Psoas muscle (tissue), 8 donors: ENCODE data around the gene INSYN1. TPM values are rescaled to one million over a fixed set of nuclear protein-coding genes. Genes with fewer than 3 reads are reported as not detected.

Experiments
- ATAC-seq, 4 donors: fragments of 200-7000 bp; cut with Tn5 transposase; one replicate each; pipeline ENCODE4 v1.9.1; 2020; ENCODE audit warnings: moderate library complexity in 3 of 4, mild to moderate bottlenecking in 2 of 4
- DNase-seq, 2 donors: peaks; one replicate each; pipeline ENCODE4 v3.0.0-alpha.2; 2020
- H3K27ac ChIP-seq: fragments of 200-600 bp; one replicate; pipeline ENCODE4 v1.8.0; 2022
- H3K27me3 ChIP-seq, 3 donors: fragments of 200-600 bp in 1 of 3; one replicate each; pipeline versions ENCODE4 v1.6.1 to v1.8.0; 2013 to 2022; ENCODE audit warnings: low read length in 2 of 3, mild to moderate bottlenecking in 2 of 3, moderate library complexity in 1 of 3; ENCODE audit not compliant: insufficient read depth in 3 of 3
- H3K36me3 ChIP-seq, 2 donors: fragments of 200-600 bp in 1 of 2; one replicate each; pipeline versions ENCODE4 v1.6.1 to v1.8.0; 2013 to 2022; ENCODE audit warnings: low read depth in 1 of 2, mild to moderate bottlenecking in 1 of 2, moderate library complexity in 1 of 2; ENCODE audit not compliant: insufficient read depth in 1 of 2
- H3K4me1 ChIP-seq: fragments of 200-600 bp; one replicate; pipeline ENCODE4 v1.8.0; 2022
- H3K4me3 ChIP-seq: fragments of 200-600 bp; one replicate; pipeline ENCODE4 v1.8.0; 2022; ENCODE audit warnings: mild to moderate bottlenecking
- H3K9me3 ChIP-seq: fragments of 200-600 bp; one replicate; pipeline ENCODE4 v1.8.0; 2022
- WGBS, 3 donors: extraction: QIAGEN DNeasy Blood & Tissue Kit; methylation state at CpG; one replicate each; pipeline versions ENCODE4 v1.1.6 to v1.1.7; 2013; 5-methylcytosine and 5-hydroxymethylcytosine counted together
- intact Hi-C, 2 donors: fragments of 100-400 bp; cut with DNase I; formaldehyde crosslinking; loops; one replicate each; pipeline versions ENCODE4 v1.11.0 to v1.14.2; 2022
- polyA plus RNA-seq, 3 donors: library from polyadenylated mRNA; stranded (reverse); fragments of 200-250 nt; gene quantifications; one replicate each; pipeline ENCODE4 v1.2.3, GENCODE V29; 2013
- total RNA-seq, 4 donors: library from RNA; stranded (reverse); fragmentation: NEBNext Ultra II Directional in 2 of 4; extraction: Animal tissue kit (Norgen Biotek cat#: 25700) in 2 of 4; gene quantifications; one replicate each; pipeline versions ENCODE4 v1.2.1 to v1.2.4, GENCODE V29; 2021 to 2023
- TF ChIP-seq, protein P1 (sequence below): fragments of 200-600 bp; IDR thresholded peaks from one replicate; pipeline ENCODE4 v1.8.0; 2022; ENCODE audit warnings: antibody characterized with exemption
- donor health status: healthy with polysubstance abuse.
- donor health status: DM: no; HTN: no; CAD: no; lungs with moderate emphysema.
- donor health status: Bipolar disorder and iron deficiency.
- donor health status: healthy.
- donor health status: DM: yes; HTN: yes; CAD: no.
- donor health status: DM: no; HTN: no; CAD: no.
- donor health status: DM: no; HTN: no; CAD: no.
- donor health status: DM: yes; HTN: yes; CAD: no.

The INSYN1 gene
- total and polyA plus RNA-seq, 7 donors = 0.42 to 10.8 (median 3.8) TPM

DNA sequence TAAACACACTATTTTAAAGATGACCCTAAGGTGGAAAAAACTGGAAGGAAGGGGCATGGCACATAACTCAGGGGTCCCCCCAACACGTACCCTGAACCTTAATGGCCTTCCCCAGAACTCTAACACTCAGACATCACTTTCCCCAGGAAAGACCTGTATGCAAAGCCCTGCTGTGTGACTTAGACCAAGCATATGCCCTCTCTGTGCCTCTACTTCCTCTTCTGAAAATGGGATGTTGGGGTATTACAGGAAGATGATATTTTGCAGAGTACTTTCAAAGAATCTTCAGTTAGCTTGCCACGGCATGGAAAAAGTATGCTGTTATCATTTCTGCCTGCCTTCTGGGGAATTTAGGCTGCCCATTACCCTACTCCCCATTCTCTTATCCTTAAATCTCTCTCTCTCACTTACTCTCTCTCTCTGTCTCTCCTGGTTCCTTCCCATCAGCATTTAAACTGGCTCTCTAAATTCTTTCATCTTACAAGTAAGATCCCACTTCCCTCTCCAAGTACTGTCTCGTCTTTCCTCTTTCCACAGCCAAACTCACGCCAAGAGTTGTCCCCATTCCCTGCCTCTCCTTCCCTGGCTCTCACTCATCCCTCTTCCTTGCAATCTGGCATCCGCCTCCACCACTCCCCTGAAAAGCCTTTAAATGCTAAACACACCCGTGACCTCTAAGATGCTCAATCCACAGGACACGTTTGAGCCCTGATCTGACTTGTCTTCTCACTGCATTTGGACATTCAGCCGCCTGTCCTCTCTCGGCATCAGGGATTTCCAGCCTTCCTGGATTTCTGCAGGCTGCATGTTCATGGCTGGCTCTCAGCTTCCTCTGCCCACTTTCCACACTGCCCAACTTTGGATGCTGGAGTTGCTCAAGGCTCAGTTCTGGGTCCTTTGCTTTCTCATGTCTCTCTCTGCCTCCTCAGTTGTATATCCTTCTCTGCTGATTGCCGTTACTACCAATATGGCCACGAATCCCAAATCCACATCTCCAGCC lies 7.5 kb upstream of the INSYN1 start:
- Histone ChIP-seq H3K4me1 (no peaks in the 10 kb centered on the region), H3K27me3 (peaks cover 0 to 55% (median 3%) of the 10 kb centered on the region in 3 donors), H3K27ac (no peak overlapping the region), H3K4me3 (no peak overlapping the region), H3K36me3 (no peaks in the 10 kb centered on the region), H3K9me3 (no peaks in the 10 kb centered on the region)
- TF ChIP-seq, protein P1, sequence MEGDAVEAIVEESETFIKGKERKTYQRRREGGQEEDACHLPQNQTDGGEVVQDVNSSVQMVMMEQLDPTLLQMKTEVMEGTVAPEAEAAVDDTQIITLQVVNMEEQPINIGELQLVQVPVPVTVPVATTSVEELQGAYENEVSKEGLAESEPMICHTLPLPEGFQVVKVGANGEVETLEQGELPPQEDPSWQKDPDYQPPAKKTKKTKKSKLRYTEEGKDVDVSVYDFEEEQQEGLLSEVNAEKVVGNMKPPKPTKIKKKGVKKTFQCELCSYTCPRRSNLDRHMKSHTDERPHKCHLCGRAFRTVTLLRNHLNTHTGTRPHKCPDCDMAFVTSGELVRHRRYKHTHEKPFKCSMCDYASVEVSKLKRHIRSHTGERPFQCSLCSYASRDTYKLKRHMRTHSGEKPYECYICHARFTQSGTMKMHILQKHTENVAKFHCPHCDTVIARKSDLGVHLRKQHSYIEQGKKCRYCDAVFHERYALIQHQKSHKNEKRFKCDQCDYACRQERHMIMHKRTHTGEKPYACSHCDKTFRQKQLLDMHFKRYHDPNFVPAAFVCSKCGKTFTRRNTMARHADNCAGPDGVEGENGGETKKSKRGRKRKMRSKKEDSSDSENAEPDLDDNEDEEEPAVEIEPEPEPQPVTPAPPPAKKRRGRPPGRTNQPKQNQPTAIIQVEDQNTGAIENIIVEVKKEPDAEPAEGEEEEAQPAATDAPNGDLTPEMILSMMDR = no peak
- WGBS, 3 donors = 43 to 56% (median 46%) methylated on average over 11 of the region's 11 CpGs
- ATAC-seq (no peak), DNase-seq (no peak)
- intact Hi-C loops = no loop called here

DNA sequence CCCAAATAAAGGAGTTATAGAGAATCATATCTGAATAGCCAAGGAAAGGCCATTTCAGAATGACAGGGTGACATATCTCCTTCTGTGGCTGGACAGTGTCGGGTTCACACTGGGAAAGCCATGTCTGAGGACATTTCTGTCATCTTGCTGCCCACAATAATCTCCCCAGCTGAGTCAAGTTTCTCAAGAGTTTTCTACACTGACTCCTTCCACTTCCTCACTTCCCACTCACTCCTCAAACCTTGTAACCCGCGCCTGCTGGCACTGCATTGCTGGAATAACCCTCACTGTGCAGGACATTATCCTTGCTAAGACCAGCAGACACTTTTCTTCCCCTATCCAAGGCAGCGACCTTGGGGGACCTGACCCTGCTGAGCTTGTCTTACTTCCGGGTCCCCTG lies 5.3 kb upstream of the INSYN1 start:
- ATAC-seq = no peak
- 52 to 69% (median 62%) methylated on average over 5 of the region's 5 CpGs for WGBS, 3 donors

GRCh38 chr15:73757571-73757970 lies 4.4 kb upstream of the INSYN1 start:
- Histone ChIP-seq H3K36me3 (no peaks in the 10 kb centered on the region), H3K4me1 (no peaks in the 10 kb centered on the region), H3K9me3 (no peaks in the 10 kb centered on the region), H3K27ac (no peak overlapping the region), H3K27me3 (peaks cover 0 to 63% (median 2%) of the 10 kb centered on the region in 3 donors), H3K4me3 (no peak overlapping the region)
- TF ChIP-seq, protein P1 = no peak
- DNase-seq (no peak), ATAC-seq (no peak)
- intact Hi-C loops = no loop called here

More for the DNA sequence above, 5.3 kb upstream of the INSYN1 start:
- H3K9me3 ChIP-seq = no peaks in the 10 kb centered on the region
- H3K4me3 ChIP-seq = no peak overlapping the region
- no peak for DNase-seq
- H3K4me1 ChIP-seq = no peaks in the 10 kb centered on the region
- TF ChIP-seq, protein P1 = no peak
- peaks cover 0 to 64% (median 1%) of the 10 kb centered on the region in 3 donors for H3K27me3 ChIP-seq
- H3K36me3 ChIP-seq = no peaks in the 10 kb centered on the region
- no peak overlapping the region for H3K27ac ChIP-seq
- intact Hi-C loops = no loop called here

DNA sequence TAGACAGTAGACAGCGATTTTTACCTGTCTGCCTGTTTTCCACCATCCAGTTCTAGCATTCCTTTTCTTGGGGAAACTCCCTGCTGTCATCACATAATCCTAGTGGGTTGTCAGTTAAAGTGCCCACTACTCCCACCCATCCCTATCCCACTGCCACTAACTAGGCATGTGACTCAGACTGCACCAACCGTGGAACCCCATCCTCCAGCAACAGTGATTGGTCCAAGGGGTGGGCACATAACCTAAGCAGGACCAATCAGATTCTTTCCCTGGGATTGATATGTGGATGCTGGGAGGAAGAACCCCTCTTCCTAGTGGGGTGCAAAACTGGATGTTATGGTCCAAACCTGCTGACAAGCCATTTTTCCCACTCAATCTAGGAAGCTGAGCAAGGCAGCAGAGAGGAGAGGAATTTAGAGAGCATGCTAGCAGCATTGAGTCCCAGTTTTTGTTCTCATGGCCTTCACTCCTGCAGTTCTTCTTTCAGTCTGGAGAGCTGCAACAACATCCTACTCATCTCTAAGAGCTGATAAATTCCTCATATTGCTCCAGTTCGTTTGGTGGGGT lies 3.9 kb upstream of the INSYN1 start:
- intact Hi-C loops = no loop called here

More for the DNA sequence above, 3.9 kb upstream of the INSYN1 start:
- H3K27ac ChIP-seq = no peak overlapping the region
- WGBS, 3 donors = 46 to 51% (median 50%) methylated on average over 3 of the region's 3 CpGs
- no peaks in the 10 kb centered on the region for H3K9me3 ChIP-seq
- peaks cover 0 to 63% (median 6%) of the 10 kb centered on the region in 3 donors for H3K27me3 ChIP-seq
- ATAC-seq (no peak), DNase-seq (no peak)
- H3K4me1 ChIP-seq = no peaks in the 10 kb centered on the region
- TF ChIP-seq, protein P1 = no peak
- H3K36me3 ChIP-seq = no peaks in the 10 kb centered on the region
- no peak overlapping the region for H3K4me3 ChIP-seq
